K562 (cell line): Measurements from ENCODE around the gene MTCH2. TPM values are rescaled to one million over a fixed set of nuclear protein-coding genes. Genes with fewer than 3 reads are reported as not detected.

Experiments
- CHD4 ChIP-seq: fragments of 200-600 bp; sonication (generic); IDR thresholded peaks from 3 replicates; pipeline ENCODE4 v1.6.1; 2012; ENCODE audit warnings: low read depth, mild to moderate bottlenecking, mixed read lengths, low read length, inconsistent platforms; ENCODE audit not compliant: insufficient read depth, insufficient replicate concordance, poor library complexity, severe bottlenecking
- EHMT2 ChIP-seq: fragments of 450-650 bp; IDR thresholded peaks from 2 replicates; pipeline ENCODE4 v1.6.1; 2018; ENCODE audit warnings: antibody characterized with exemption
- GABPB2 ChIP-seq: fragments of 250-450 bp; sonication (Bioruptor Pico); conservative IDR thresholded peaks from 2 replicates; pipeline ENCODE4 v1.5.1; 2021; ENCODE audit warnings: mild to moderate bottlenecking
- GMEB1 ChIP-seq: fragments of 250-450 bp; sonication (Bioruptor Pico); IDR thresholded peaks from 2 replicates; pipeline ENCODE4 v1.4.0; 2020; ENCODE audit warnings: mild to moderate bottlenecking
- HSF4 ChIP-seq: fragments of 250-450 bp; sonication (Bioruptor Pico); IDR thresholded peaks from 2 replicates; pipeline ENCODE4 v2.1.2; 2022; ENCODE audit warnings: mild to moderate bottlenecking, moderate library complexity, borderline replicate concordance
- JUN ChIP-seq, 2 experiments: sonication (generic) in 1 of 2; formaldehyde crosslinking in 1 of 2; IDR thresholded peaks; 2 replicates each; pipeline versions ENCODE4 v1.6.1 to v1.8.0; 2012 to 2022; ENCODE audit warnings: borderline replicate concordance in 2 of 2, mild to moderate bottlenecking in 2 of 2, improper control_type of control experiment in 1 of 2, low read depth in 1 of 2, low read length in 1 of 2, missing genetic modification reagents in 1 of 2
- NCOA4 ChIP-seq: fragments of 450-650 bp; IDR thresholded peaks from 2 replicates; pipeline ENCODE4 v1.6.1; 2018; ENCODE audit warnings: mild to moderate bottlenecking; ENCODE audit not compliant: partially characterized antibody
- PTRF ChIP-seq: fragments of 450-650 bp; IDR thresholded peaks from 2 replicates; pipeline ENCODE4 v1.6.1; 2016; ENCODE audit warnings: mild to moderate bottlenecking, missing genetic modification characterization, missing compliant biosample characterization
- TEAD2 ChIP-seq: fragments of 450-650 bp; IDR thresholded peaks from 2 replicates; pipeline ENCODE4 v1.6.1; 2016; ENCODE audit warnings: missing genetic modification characterization, control low read depth, missing compliant biosample characterization
- XRCC5 ChIP-seq: fragments of 200-400 bp; formaldehyde crosslinking; IDR thresholded peaks from 2 replicates; pipeline ENCODE4 v1.6.1; 2017; ENCODE audit warnings: low read depth, mild to moderate bottlenecking, low read length
- ZBTB11 ChIP-seq, 3 experiments: fragments of 200-800 bp in 1 of 3; fragments of 250-450 bp in 1 of 3; fragments of 450-650 bp in 1 of 3; sonication (Bioruptor Pico) in 1 of 3; sonication (Bioruptor generic) in 1 of 3; formaldehyde crosslinking in 1 of 3; IDR thresholded peaks; 2 replicates each; pipeline versions ENCODE4 v1.6.1 to v1.8.0; 2016 to 2022; ENCODE audit warnings: mild to moderate bottlenecking in 2 of 3, missing genetic modification characterization in 2 of 3, missing compliant biosample characterization in 1 of 3, moderate library complexity in 1 of 3
- ZBTB17 ChIP-seq: fragments of 450-650 bp; formaldehyde crosslinking; IDR thresholded peaks from 2 replicates; pipeline ENCODE4 v1.4.0; 2020; ENCODE audit warnings: mild to moderate bottlenecking
- ZBTB2 ChIP-seq: fragments of 450-650 bp; IDR thresholded peaks from 2 replicates; pipeline ENCODE4 v1.6.1; 2016; ENCODE audit warnings: antibody characterized with exemption
- ZFP1 ChIP-seq: fragments of 450-650 bp; formaldehyde crosslinking; IDR thresholded peaks from 2 replicates; pipeline ENCODE4 v1.4.0; 2020; ENCODE audit warnings: mild to moderate bottlenecking, mixed read lengths
- ZNF217 ChIP-seq: sonication (generic); formaldehyde crosslinking; IDR thresholded peaks from 2 replicates; pipeline ENCODE4 v1.8.0; 2022; ENCODE audit warnings: mild to moderate bottlenecking, missing genetic modification reagents
- ZNF668 ChIP-seq: fragments of 250-450 bp; sonication (Bioruptor Pico); IDR thresholded peaks from 2 replicates; pipeline ENCODE4 v1.8.0; 2022; ENCODE audit warnings: mild to moderate bottlenecking, inconsistent platforms
- ZNF717 ChIP-seq: fragments of 250-450 bp; sonication (Bioruptor Pico); IDR thresholded peaks from 2 replicates; pipeline ENCODE4 v1.5.0; 2021
- ZNF76 ChIP-seq: fragments of 250-450 bp; sonication (Bioruptor Pico); IDR thresholded peaks from 2 replicates; pipeline ENCODE4 v1.4.0; 2020; ENCODE audit warnings: mild to moderate bottlenecking, moderate library complexity, borderline replicate concordance
- polyA plus RNA-seq, 8 experiments: library from polyadenylated mRNA; depleted of rRNA in 4 of 8; stranded (reverse) in 5 of 8; unstranded in 3 of 8; fragments of >200 nt; fragmentation: Nextera tagmentation in 2 of 8; fragmentation: Illumina TruSeq in 1 of 8; extraction: Ambion mirVana in 2 of 8; extraction: Trizol in 1 of 8; gene quantifications; 2 replicates each; pipeline versions ENCODE4 v1.2.1 to v1.2.3, GENCODE V29; 2011 to 2014; ENCODE audit warnings: inconsistent platforms in 1 of 8, missing spikeins in 1 of 8
- total RNA-seq, 7 experiments: library from RNA; depleted of rRNA in 6 of 7; stranded (reverse); fragments of >200 nt in 6 of 7; fragmentation: Illumina TruSeq in 2 of 7; extraction: Trizol in 2 of 7; gene quantifications; 2 replicates each; pipeline versions ENCODE4 v1.2.1 to v1.2.3, GENCODE V29; 2011 to 2021; ENCODE audit warnings: low replicate concordance in 1 of 7

The MTCH2 gene
- total and polyA plus RNA-seq, 9 of the 15 experiments (the other 6 are each of a cell fraction or from before 2014, with no cell fraction given) = 95.4 to 620 (median 198) TPM

- TF ChIP-seq CHD4 = no peak
- 0 out of 2 replicates have a peak, but pooled peaks have one; percentile 34 for TF ChIP-seq ZBTB17 (CRISPR knock-in tag)
- no peak for TF ChIP-seq ZFP1 (CRISPR knock-in tag)
- no peak for TF ChIP-seq PTRF (tag)
- no peak for TF ChIP-seq TEAD2 (tag)
- peak; percentile 99 to 100 (median 100) for TF ChIP-seq ZBTB11 (CRISPR knock-in tag; IDR thresholded peaks at IDR 0.05)
- TF ChIP-seq EHMT2 = peak; percentile 51
- TF ChIP-seq GABPB2 = no peak
- TF ChIP-seq ZNF668 (CRISPR knock-in tag) = no peak
- TF ChIP-seq ZBTB2 = no peak; the same call in none of the 2 replicates
- peak; percentile 99 for TF ChIP-seq XRCC5
- TF ChIP-seq ZNF76 (CRISPR knock-in tag) = no peak
- TF ChIP-seq JUN (IDR thresholded peaks at IDR 0.05; ENCODE audit: borderline replicate concordance, low read depth, low read length) = no peak; the same call in 1 of the 2 replicates
- no peak for TF ChIP-seq JUN (CRISPR knock-in tag; IDR thresholded peaks at IDR 0.05; ENCODE audit: borderline replicate concordance)
- no peak for TF ChIP-seq ZNF217 (CRISPR knock-in tag)
- peak; percentile 72 for TF ChIP-seq GMEB1 (CRISPR knock-in tag)
- TF ChIP-seq ZNF717 = no peak
- TF ChIP-seq NCOA4 = no peak
- no peak for TF ChIP-seq HSF4 (CRISPR knock-in tag)
Observed at GRCh38 chr11:47578524-47579494, 63.5 kb downstream of the MTCH2 start, which contains the start of the genes KBTBD4 and NDUFS3 (continued).
